Suprapubic skin (tissue), 4 donors: ENCODE data around the gene ABHD17C. TPM values are rescaled to one million over a fixed set of nuclear protein-coding genes. Genes with fewer than 3 reads are reported as not detected.

ENCODE experiments used
- DNase-seq, 2 donors: peaks; one replicate each; pipeline ENCODE4 v3.0.0-alpha.2; 2019; ENCODE audit warnings: low spot score in 2 of 2
- H3K27ac ChIP-seq: fragments of 200-600 bp; sonication (generic); one replicate; pipeline ENCODE4 v1.5.1; 2019
- H3K27me3 ChIP-seq: fragments of 200-600 bp; sonication (generic); one replicate; pipeline ENCODE4 v1.5.1; 2019
- H3K36me3 ChIP-seq: fragments of 200-600 bp; sonication (generic); one replicate; pipeline ENCODE4 v1.5.1; 2019
- H3K4me1 ChIP-seq: fragments of 200-600 bp; sonication (generic); one replicate; pipeline ENCODE4 v1.5.1; 2019
- H3K4me3 ChIP-seq: fragments of 200-600 bp; sonication (generic); one replicate; pipeline ENCODE4 v1.5.1; 2019; ENCODE audit warnings: mild to moderate bottlenecking
- H3K9me3 ChIP-seq: fragments of 200-600 bp; sonication (generic); one replicate; pipeline ENCODE4 v1.5.1; 2019
- CTCF ChIP-seq, 2 donors: fragments of 200-600 bp in 1 of 2; fragments of 450-650 bp in 1 of 2; sonication (generic) in 1 of 2; IDR thresholded peaks; one replicate each; pipeline ENCODE4 v1.5.1; 2016 to 2019; ENCODE audit warnings: antibody characterized with exemption in 2 of 2, mild to moderate bottlenecking in 1 of 2, moderate library complexity in 1 of 2
- EP300 ChIP-seq: sonication (generic); formaldehyde crosslinking; IDR thresholded peaks from one replicate; pipeline ENCODE4 v1.6.1; 2017; ENCODE audit warnings: antibody characterized with exemption
- POLR2A ChIP-seq, 2 donors: fragments of 450-650 bp; IDR thresholded peaks; one replicate each; pipeline ENCODE4 v1.6.1; 2017; ENCODE audit warnings: antibody characterized with exemption in 2 of 2, mild to moderate bottlenecking in 2 of 2, moderate library complexity in 2 of 2
- POLR2AphosphoS5 ChIP-seq, 3 donors: sonication (generic); formaldehyde crosslinking; IDR thresholded peaks; one replicate each; pipeline ENCODE4 v1.6.1; 2017; ENCODE audit warnings: antibody characterized with exemption in 3 of 3
- WGBS: methylation state at CpG from one replicate; pipeline ENCODE4 v1.1.5; 2018; 5-methylcytosine and 5-hydroxymethylcytosine counted together
- total RNA-seq, 4 donors: library from RNA; depleted of rRNA; stranded (reverse); fragments of >200 nt; gene quantifications; one replicate each; pipeline ENCODE4 v1.1.0, GENCODE V29; 2016

Gene ABHD17C
- total RNA-seq, 4 donors from 2014 or later: 15.6 to 25.3 (median 21.1) TPM

GRCh38 chr15:80697075-80697685 is 2.1 kb downstream of the ABHD17C start:
- Histone ChIP-seq H3K4me3 (peak overlapping the region; percentile 89), H3K27ac (no peak overlapping the region), H3K27me3 (no peaks in the 10 kb centered on the region), H3K36me3 (no peaks in the 10 kb centered on the region), H3K9me3 (no peaks in the 10 kb centered on the region), H3K4me1 (peaks cover 31% of the 10 kb centered on the region)
- WGBS: 54% methylated on average over 6 of the region's 6 CpGs
- TF ChIP-seq EP300 (no peak), POLR2AphosphoS5 (IDR thresholded peaks at IDR 0.05) (no peak), CTCF (IDR thresholded peaks at IDR 0.05) (no peak), POLR2A (IDR thresholded peaks at IDR 0.05) (no peak)
- DNase-seq: no peak

- no peak for DNase-seq
- Histone ChIP-seq H3K36me3 (no peaks in the 10 kb centered on the region), H3K27me3 (no peaks in the 10 kb centered on the region), H3K27ac (no peak overlapping the region), H3K4me3 (no peak overlapping the region), H3K9me3 (no peaks in the 10 kb centered on the region), H3K4me1 (peaks cover 29% of the 10 kb centered on the region)
- no peak for TF ChIP-seq EP300
- TF ChIP-seq POLR2AphosphoS5 (IDR thresholded peaks at IDR 0.05): no peak
- no peak for TF ChIP-seq POLR2A (IDR thresholded peaks at IDR 0.05)
- no peak for TF ChIP-seq CTCF (IDR thresholded peaks at IDR 0.05)
- WGBS: 75% methylated on average over 1 of the region's 1 CpG
Observed at GRCh38 chr15:80698676-80699075, 3.6 kb downstream of the ABHD17C start.

GRCh38 chr15:80699981-80700380 is 4.9 kb downstream of the ABHD17C start:
- 97% methylated on average over 1 of the region's 1 CpG for WGBS
- H3K27ac ChIP-seq: no peak overlapping the region
- DNase-seq: no peak
- H3K4me1 ChIP-seq: peaks cover 18% of the 10 kb centered on the region
- no peaks in the 10 kb centered on the region for H3K27me3 ChIP-seq
- H3K9me3 ChIP-seq: no peaks in the 10 kb centered on the region
- TF ChIP-seq CTCF (IDR thresholded peaks at IDR 0.05): no peak
- TF ChIP-seq POLR2A (IDR thresholded peaks at IDR 0.05): no peak
- no peak for TF ChIP-seq EP300
- TF ChIP-seq POLR2AphosphoS5 (IDR thresholded peaks at IDR 0.05): no peak
- no peak overlapping the region for H3K4me3 ChIP-seq
- no peaks in the 10 kb centered on the region for H3K36me3 ChIP-seq

- no peaks in the 10 kb centered on the region for H3K36me3 ChIP-seq
- H3K27me3 ChIP-seq: no peaks in the 10 kb centered on the region
- no peak overlapping the region for H3K27ac ChIP-seq
- WGBS: 59% methylated on average over 7 of the region's 7 CpGs
- H3K9me3 ChIP-seq: no peaks in the 10 kb centered on the region
- peaks cover 7% of the 10 kb centered on the region for H3K4me1 ChIP-seq
- TF ChIP-seq POLR2AphosphoS5 (IDR thresholded peaks at IDR 0.05) (no peak), EP300 (no peak), CTCF (IDR thresholded peaks at IDR 0.05) (no peak), POLR2A (IDR thresholded peaks at IDR 0.05) (no peak)
- no peak for DNase-seq
- no peak overlapping the region for H3K4me3 ChIP-seq
Observed at GRCh38 chr15:80701676-80702311, 6.7 kb downstream of the ABHD17C start.

GRCh38 chr15:80703081-80703480 is 8.0 kb downstream of the ABHD17C start:
- no peak overlapping the region for H3K27ac ChIP-seq
- no peak for DNase-seq
- no peak for TF ChIP-seq CTCF (IDR thresholded peaks at IDR 0.05)
- TF ChIP-seq EP300: no peak
- TF ChIP-seq POLR2A (IDR thresholded peaks at IDR 0.05): no peak
- TF ChIP-seq POLR2AphosphoS5 (IDR thresholded peaks at IDR 0.05): no peak
- no peaks in the 10 kb centered on the region for H3K4me1 ChIP-seq
- WGBS: 86% methylated on average over 5 of the region's 5 CpGs
- H3K27me3 ChIP-seq: no peaks in the 10 kb centered on the region
- H3K9me3 ChIP-seq: no peaks in the 10 kb centered on the region
- H3K36me3 ChIP-seq: no peaks in the 10 kb centered on the region
- no peak overlapping the region for H3K4me3 ChIP-seq
